HCT116 (cell line): ENCODE results near the gene INTS6. TPM values are rescaled to one million over a fixed set of nuclear protein-coding genes. Genes with fewer than 3 reads are reported as not detected.

Source experiments
- ATAC-seq: fragments of 200-7000 bp; cut with Tn5 transposase; 2 replicates; pipeline ENCODE4 v1.9.1; 2020; ENCODE audit warnings: mild to moderate bottlenecking, moderate library complexity
- BruUV-seq: library from RNA; stranded (reverse); fragments of 400-500 nt; replicated peaks from 2 replicates; lab custom pipeline; 2021; lab: Mats Ljungman, UMichigan
- CTCF ChIA-PET: fragments of 300-600 bp; sonication (Branson Sonifier 250); formaldehyde crosslinking; loops from one replicate; lab custom pipeline; 2021; ENCODE audit warnings: antibody characterized with exemption; lab: Charles Lee
- POLR2A ChIA-PET: fragments of 300-600, 350-600 bp; sonication (Branson Sonifier 250); formaldehyde crosslinking; loops from one replicate; lab custom pipeline; 2021; ENCODE audit warnings: antibody characterized with exemption; lab: Charles Lee
- RAD21 ChIA-PET, 2 experiments: fragments of 300-600 bp; sonication (Branson Sonifier 250); formaldehyde crosslinking; loops; one replicate each; lab custom pipeline; 2023; ENCODE audit warnings: low total read pairs in 2 of 2; ENCODE audit not compliant: uncharacterized antibody in 2 of 2, unreplicated experiment in 2 of 2, low non-redundant PET in 1 of 2; lab: Charles Lee
- DNase-seq: peaks from one replicate; pipeline ENCODE4 v3.0.0-alpha.2; 2010; ENCODE audit warnings: low read depth, low spot score
- H2AFZ ChIP-seq: fragments of 200-600 bp; shearing (Covaris generic), sonication (generic); 2 replicates; pipeline ENCODE4 v1.6.1; 2017; ENCODE audit warnings: low read depth, mixed run types, mixed read lengths, antibody characterized with exemption, low read length; ENCODE audit not compliant: poor library complexity, severe bottlenecking
- H3K27ac ChIP-seq: 2 replicates; pipeline ENCODE4 v1.5.1; 2012; ENCODE audit warnings: low read depth, low read length
- H3K27me3 ChIP-seq: fragments of 200-600 bp; sonication (generic); 2 replicates; pipeline ENCODE4 v1.6.1; 2016; ENCODE audit warnings: mixed run types, low read length, mixed read lengths; ENCODE audit not compliant: insufficient read depth
- H3K36me3 ChIP-seq, 2 experiments: fragments of 200-500 bp in 1 of 2; fragments of 200-600 bp in 1 of 2; sonication (Bioruptor generic) in 1 of 2; sonication (generic) in 1 of 2; 2 replicates each; pipeline versions ENCODE4 v1.5.1 to v1.6.1; 2014 to 2016; ENCODE audit warnings: low read length in 2 of 2, inconsistent platforms in 1 of 2, mixed read lengths in 1 of 2, mixed run types in 1 of 2; ENCODE audit not compliant: insufficient read depth in 2 of 2, control insufficient read depth in 1 of 2
- H3K4me1 ChIP-seq, 2 experiments: fragments of 200-600 bp in 1 of 2; sonication (generic) in 1 of 2; 2 replicates each; pipeline versions ENCODE4 v1.5.1 to v1.6.1; 2012 to 2017; ENCODE audit warnings: low read length in 2 of 2, inconsistent platforms in 1 of 2, mild to moderate bottlenecking in 1 of 2, mixed read lengths in 1 of 2, mixed run types in 1 of 2, moderate library complexity in 1 of 2; ENCODE audit not compliant: insufficient read depth in 2 of 2, control insufficient read depth in 1 of 2
- H3K4me2 ChIP-seq: fragments of 200-600 bp; sonication (generic); 2 replicates; pipeline ENCODE4 v1.6.1; 2017; ENCODE audit warnings: mixed run types, low read length, mixed read lengths
- H3K4me3 ChIP-seq, 2 experiments: fragments of 200-600 bp in 1 of 2; sonication (generic) in 1 of 2; replicated peaks in 1 of 2; 2 replicates each; pipeline ENCODE4 v1.5.1; 2011 to 2016; ENCODE audit warnings: low read length in 2 of 2, control low read depth in 1 of 2, low read depth in 1 of 2, mild to moderate bottlenecking in 1 of 2, mixed read lengths in 1 of 2, mixed run types in 1 of 2
- H3K79me2 ChIP-seq: fragments of 200-600 bp; sonication (generic); 2 replicates; pipeline ENCODE4 v1.6.1; 2017; ENCODE audit warnings: mild to moderate bottlenecking, mixed run types, low read length, moderate library complexity, mixed read lengths; ENCODE audit not compliant: insufficient read depth
- H3K9ac ChIP-seq: fragments of 200-600 bp; sonication (generic); 2 replicates; pipeline ENCODE4 v1.6.1; 2016; ENCODE audit warnings: low read length, mixed read lengths
- H3K9me2 ChIP-seq: fragments of 200-600 bp; sonication (generic), shearing (Covaris generic); 2 replicates; pipeline ENCODE4 v1.6.1; 2017; ENCODE audit warnings: mixed run types, mild to moderate bottlenecking, moderate library complexity; ENCODE audit not compliant: insufficient read depth
- H3K9me3 ChIP-seq, 2 experiments: fragments of 200-500 bp in 1 of 2; fragments of 200-600 bp in 1 of 2; sonication (Bioruptor generic) in 1 of 2; sonication (generic) in 1 of 2; 2 replicates each; pipeline ENCODE4 v1.6.1; 2014 to 2017; ENCODE audit warnings: low read length in 2 of 2, mixed read lengths in 2 of 2, inconsistent platforms in 1 of 2, low read depth in 1 of 2, mild to moderate bottlenecking in 1 of 2, mixed run types in 1 of 2, moderate library complexity in 1 of 2; ENCODE audit not compliant: control insufficient read depth in 1 of 2, insufficient read depth in 1 of 2
- H4K20me1 ChIP-seq: fragments of 200-600 bp; sonication (generic), shearing (Covaris generic); 2 replicates; pipeline ENCODE4 v1.6.1; 2017; ENCODE audit warnings: mixed run types, mild to moderate bottlenecking, moderate library complexity; ENCODE audit not compliant: insufficient read depth
- EZH2 ChIP-seq: fragments of 200-600 bp; sonication (generic); IDR thresholded peaks from 2 replicates; pipeline ENCODE4 v1.6.1; 2017; ENCODE audit warnings: antibody characterized with exemption, mixed run types
- REST ChIP-seq: IDR thresholded peaks from 2 replicates; pipeline ENCODE4 v1.6.1; 2012; ENCODE audit warnings: low read depth
- SRF ChIP-seq: IDR thresholded peaks from 2 replicates; pipeline ENCODE4 v1.6.1; 2012; ENCODE audit warnings: low read depth
- TCF7L2 ChIP-seq: IDR thresholded peaks from 2 replicates; pipeline ENCODE4 v1.7.0; 2011; ENCODE audit warnings: borderline replicate concordance, inconsistent platforms; ENCODE audit not compliant: insufficient read depth, insufficient read length; ENCODE audit errors: extremely low read depth
- ZBTB33 ChIP-seq: IDR thresholded peaks from 2 replicates; pipeline ENCODE4 v1.6.1; 2011; ENCODE audit warnings: mild to moderate bottlenecking, low read length, moderate library complexity; ENCODE audit not compliant: insufficient replicate concordance; ENCODE audit errors: extremely low read depth
- ZFX ChIP-seq: fragments of 450-650 bp; IDR thresholded peaks from 2 replicates; pipeline ENCODE4 v1.6.1; 2017
- intact Hi-C: fragments of 100-400 bp; cut with micrococcal nuclease; formaldehyde crosslinking; loops from 2 replicates; pipeline ENCODE4 v1.10.0; 2022
- total RNA-seq: library from RNA; stranded (reverse); gene quantifications from one replicate; pipeline ENCODE4 v1.2.1, GENCODE V29; 2021; ENCODE audit not compliant: unreplicated experiment
- TF ChIP-seq, protein P1 (sequence below), 3 experiments: fragments of 200-600 bp in 1 of 3; sonication (generic) in 1 of 3; IDR thresholded peaks in 2 of 3; conservative IDR thresholded peaks in 1 of 3; 2 replicates each; pipeline ENCODE4 v1.5.1; 2012 to 2017; ENCODE audit warnings: low read depth in 2 of 3, low read length in 2 of 3, antibody characterized with exemption in 1 of 3, borderline replicate concordance in 1 of 3, control low read depth in 1 of 3, mild to moderate bottlenecking in 1 of 3, mixed read lengths in 1 of 3, mixed run types in 1 of 3, moderate library complexity in 1 of 3; ENCODE audit not compliant: insufficient read depth in 1 of 3

Gene INTS6
- total RNA-seq, 1 experiment from 2014 or later = 44.7 TPM

DNA sequence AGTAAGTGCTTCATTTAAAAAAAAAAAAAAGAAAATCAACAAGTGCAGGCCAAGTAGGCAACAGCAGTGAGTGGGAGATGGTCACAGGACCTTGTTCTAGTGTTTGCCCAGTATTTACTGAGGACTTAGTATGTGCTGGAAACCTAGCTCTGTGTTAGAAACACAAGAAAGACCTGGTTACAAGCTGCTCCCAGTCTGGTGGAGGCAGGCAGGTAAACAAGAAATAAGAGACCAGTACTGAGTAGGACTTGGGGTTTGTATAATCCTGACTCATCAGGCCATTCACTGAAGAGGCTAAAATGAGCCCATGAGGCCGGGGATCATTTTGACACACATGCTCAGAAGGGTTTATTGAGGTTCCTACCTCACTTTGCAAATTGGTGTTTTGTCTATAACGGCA, 134.8 kb downstream of the INTS6 start (continued):
- TF ChIP-seq ZBTB33 (no peak), SRF (no peak), ZFX (no peak)

GRCh38 chr13:51317262-51317661, 135.6 kb downstream of the INTS6 start:
- Histone ChIP-seq H3K27me3 (no peaks in the 10 kb centered on the region), H3K27ac (no peak overlapping the region), H3K4me1 (no peaks in the 10 kb centered on the region)
- TF ChIP-seq, protein P1, sequence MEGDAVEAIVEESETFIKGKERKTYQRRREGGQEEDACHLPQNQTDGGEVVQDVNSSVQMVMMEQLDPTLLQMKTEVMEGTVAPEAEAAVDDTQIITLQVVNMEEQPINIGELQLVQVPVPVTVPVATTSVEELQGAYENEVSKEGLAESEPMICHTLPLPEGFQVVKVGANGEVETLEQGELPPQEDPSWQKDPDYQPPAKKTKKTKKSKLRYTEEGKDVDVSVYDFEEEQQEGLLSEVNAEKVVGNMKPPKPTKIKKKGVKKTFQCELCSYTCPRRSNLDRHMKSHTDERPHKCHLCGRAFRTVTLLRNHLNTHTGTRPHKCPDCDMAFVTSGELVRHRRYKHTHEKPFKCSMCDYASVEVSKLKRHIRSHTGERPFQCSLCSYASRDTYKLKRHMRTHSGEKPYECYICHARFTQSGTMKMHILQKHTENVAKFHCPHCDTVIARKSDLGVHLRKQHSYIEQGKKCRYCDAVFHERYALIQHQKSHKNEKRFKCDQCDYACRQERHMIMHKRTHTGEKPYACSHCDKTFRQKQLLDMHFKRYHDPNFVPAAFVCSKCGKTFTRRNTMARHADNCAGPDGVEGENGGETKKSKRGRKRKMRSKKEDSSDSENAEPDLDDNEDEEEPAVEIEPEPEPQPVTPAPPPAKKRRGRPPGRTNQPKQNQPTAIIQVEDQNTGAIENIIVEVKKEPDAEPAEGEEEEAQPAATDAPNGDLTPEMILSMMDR (IDR thresholded peaks at IDR 0.05 in 2 of 3, conservative IDR thresholded peaks at IDR 0.05 in 1 of 3; ENCODE audit: borderline replicate concordance in 1 of 3, insufficient read depth in 1 of 3, low read depth in 2 of 3, low read length in 2 of 3) = no peak
- TF ChIP-seq EZH2 (no peak), ZBTB33 (no peak), REST (no peak), TCF7L2 (no peak)
- TF ChIP-seq, all 23 proteins: peak for 0
- no TSS peak for BruUV-seq
- H3K79me2 ChIP-seq = no peaks in the 10 kb centered on the region
- H3K4me2 ChIP-seq = no peak overlapping the region
- H3K9me2 ChIP-seq = no peaks in the 10 kb centered on the region
- ChIA-PET POLR2A (no interaction called here), RAD21 (no interaction called here), CTCF (no interaction called here)
- no peaks in the 10 kb centered on the region for H4K20me1 ChIP-seq
- no peak overlapping the region for H3K9ac ChIP-seq
- no peak overlapping the region for H2AFZ ChIP-seq
- intact Hi-C loops = no loop called here
- DNase-seq = no peak
- no peaks in the 10 kb centered on the region for H3K9me3 ChIP-seq
- no peak for ATAC-seq
- no peak overlapping the region for H3K4me3 ChIP-seq
- H3K36me3 ChIP-seq = no peaks in the 10 kb centered on the region
